ENCODE results near the gene ATF1.
"Not testable (repeated sequence)": the region's sequence is repeated elsewhere in the genome, so short reads cannot be mapped to it uniquely, and the experiment has no call there.

Gene ATF1

GRCh38 chr12:50862316-50862715 is 98.4 kb downstream of the ATF1 start:
- DNase-seq = no peak
- no peaks in the 10 kb centered on the region for H3K36me3 ChIP-seq
- no peak overlapping the region for H3K27ac ChIP-seq
- TF ChIP-seq CTCF (IDR thresholded peaks at IDR 0.05; ENCODE audit: low read depth, low read length) = no peak
- H3K4me3 ChIP-seq (ENCODE audit: low read depth, low read length) = no peak overlapping the region
- H3K9me3 ChIP-seq (ENCODE audit: severe bottlenecking) = peaks cover 12% of the 10 kb centered on the region
- H3K27me3 ChIP-seq (ENCODE audit: insufficient read depth, low read depth, severe bottlenecking) = no peaks in the 10 kb centered on the region

- DNase-seq = no peak
- Histone ChIP-seq H3K4me3 (ENCODE audit: low read depth, low read length) (no peak overlapping the region), H3K27me3 (ENCODE audit: insufficient read depth, low read depth, severe bottlenecking) (no peaks in the 10 kb centered on the region), H3K27ac (no peak overlapping the region), H3K9me3 (ENCODE audit: severe bottlenecking) (peaks cover 12% of the 10 kb centered on the region), H3K36me3 (no peaks in the 10 kb centered on the region)
- no peak for TF ChIP-seq CTCF (IDR thresholded peaks at IDR 0.05; ENCODE audit: low read depth, low read length)
These were observed 101.4 kb downstream of the ATF1 start for GRCh38 chr12:50865266-50865665.

- not testable (repeated sequence) for DNase-seq; H3K4me3 ChIP-seq (ENCODE audit: low read depth, low read length); H3K36me3 ChIP-seq; H3K27ac ChIP-seq; H3K27me3 ChIP-seq (ENCODE audit: insufficient read depth, low read depth, severe bottlenecking)
- H3K9me3 ChIP-seq (ENCODE audit: severe bottlenecking) = peaks cover 12% of the 10 kb centered on the region
These were observed 105.0 kb downstream of the ATF1 start for GRCh38 chr12:50868881-50869280.

Data from WERI-Rb-1 (cell line).